Measurements from ENCODE around the gene KANK4. TPM values are rescaled to one million over a fixed set of nuclear protein-coding genes. Genes with fewer than 3 reads are reported as not detected.
"Not testable (repeated sequence)": the region's sequence is repeated elsewhere in the genome, so short reads cannot be mapped to it uniquely, and the experiment has no call there.

The KANK4 gene
- total RNA-seq, 6 experiments from 2014 or later, result not detected

GRCh38 chr1:62224182-62224581, 95.1 kb downstream of the KANK4 start:
- no peaks in the 10 kb centered on the region; the same call in 1 of the 2 replicates for H3K4me1 Mint-ChIP-seq (ENCODE audit: low read depth)
- TF ChIP-seq CTCF (IDR thresholded peaks at IDR 0.05), result no peak
- DNase-seq, result no peak
- peaks cover 16% of the 10 kb centered on the region for H3K9me3 Mint-ChIP-seq
- H3K27me3 Mint-ChIP-seq (ENCODE audit: insufficient read depth), result no peaks in the 10 kb centered on the region; the same call in 1 of the 2 replicates
- peaks cover 4% of the 10 kb centered on the region; the same call in 1 of the 2 replicates for H3K36me3 Mint-ChIP-seq (ENCODE audit: low read depth)
- H3K4me3 Mint-ChIP-seq, result no peak overlapping the region
- no peak overlapping the region for H3K27ac Mint-ChIP-seq

- no peak overlapping the region for H3K4me3 Mint-ChIP-seq
- H3K36me3 Mint-ChIP-seq (ENCODE audit: low read depth), result no peaks in the 10 kb centered on the region
- H3K4me1 Mint-ChIP-seq (ENCODE audit: low read depth), result no peaks in the 10 kb centered on the region
- H3K9me3 Mint-ChIP-seq, result peaks cover 16% of the 10 kb centered on the region; the same call in 1 of the 2 replicates
- no peak for DNase-seq
- no peak overlapping the region for H3K27ac Mint-ChIP-seq
- TF ChIP-seq CTCF (IDR thresholded peaks at IDR 0.05), result no peak
- H3K27me3 Mint-ChIP-seq (ENCODE audit: insufficient read depth), result no peaks in the 10 kb centered on the region; the same call in 1 of the 2 replicates
Measured at GRCh38 chr1:62222321-62222720, 96.9 kb downstream of the KANK4 start.

DNA sequence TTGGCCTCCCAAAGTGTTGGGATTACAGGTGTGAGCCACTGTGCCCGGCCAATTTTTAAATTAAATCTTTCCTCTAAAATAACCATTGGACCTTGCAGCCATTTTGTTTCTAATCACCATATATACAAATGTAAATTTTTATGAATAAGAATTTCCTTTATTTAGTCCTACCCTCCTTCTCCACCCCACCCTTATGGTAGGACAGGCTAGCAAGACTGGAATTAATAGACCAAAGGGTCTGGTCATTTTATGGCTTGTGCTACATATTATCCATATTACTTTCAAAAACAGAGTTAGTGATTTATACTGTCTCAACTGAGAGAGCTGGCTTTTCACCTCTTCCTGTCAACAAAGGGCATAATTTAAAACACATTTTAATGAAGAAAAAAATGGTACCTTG, 98.1 kb downstream of the KANK4 start:
- H3K4me1 Mint-ChIP-seq (ENCODE audit: low read depth), result no peaks in the 10 kb centered on the region
- peaks cover 14% of the 10 kb centered on the region; the same call in 1 of the 2 replicates for H3K9me3 Mint-ChIP-seq
- no peak overlapping the region for H3K4me3 Mint-ChIP-seq
- TF ChIP-seq CTCF (IDR thresholded peaks at IDR 0.05), result no peak
- H3K27me3 Mint-ChIP-seq (ENCODE audit: insufficient read depth), result no peaks in the 10 kb centered on the region
- H3K27ac Mint-ChIP-seq, result no peak overlapping the region
- DNase-seq, result no peak
- H3K36me3 Mint-ChIP-seq (ENCODE audit: low read depth), result no peaks in the 10 kb centered on the region

DNA sequence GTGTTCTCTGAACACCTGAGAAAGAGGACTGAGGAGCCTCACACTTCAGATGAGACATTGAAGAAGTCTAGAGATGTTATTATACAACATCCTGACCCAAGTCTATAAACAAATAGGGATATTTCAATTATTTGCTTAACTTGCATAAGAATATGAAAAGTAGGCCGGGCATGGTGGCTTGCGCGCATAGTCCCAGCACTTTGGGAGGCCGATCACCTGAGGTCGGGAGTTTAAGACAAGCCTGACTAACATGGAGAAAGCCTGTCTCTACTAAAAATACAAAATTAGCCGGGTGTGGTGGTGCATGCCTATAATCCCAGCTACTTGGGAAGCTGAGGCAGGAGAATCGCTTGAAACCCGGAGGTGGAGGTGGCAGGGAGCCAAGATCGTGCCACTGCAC, 98.8 kb downstream of the KANK4 start:
- H3K36me3 Mint-ChIP-seq (ENCODE audit: low read depth), result not testable (repeated sequence)

DNA sequence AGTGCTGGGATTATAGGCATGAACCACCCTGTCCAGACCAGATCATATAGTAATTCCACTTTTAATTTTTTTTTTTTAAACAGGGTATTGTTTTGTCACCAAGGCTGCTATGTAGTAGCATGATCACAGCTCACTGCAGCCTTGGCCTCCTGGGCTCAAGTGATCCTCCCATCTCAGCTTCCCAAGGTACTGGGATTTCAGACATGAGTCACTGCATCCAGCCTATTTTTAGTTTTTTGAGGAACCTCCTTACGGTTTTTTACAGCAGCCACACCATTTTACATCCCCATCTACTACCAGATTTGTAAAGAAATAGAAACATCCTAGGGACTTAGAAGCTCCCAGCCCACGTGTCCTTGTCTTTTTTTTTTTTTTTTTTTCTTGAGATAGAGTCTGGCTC, 100.6 kb downstream of the KANK4 start:
- no peak for DNase-seq
- Mint-ChIP-seq H3K4me1 (ENCODE audit: low read depth) (no peaks in the 10 kb centered on the region), H3K4me3 (no peak overlapping the region), H3K27ac (no peak overlapping the region), H3K36me3 (ENCODE audit: low read depth) (no peaks in the 10 kb centered on the region), H3K27me3 (ENCODE audit: insufficient read depth) (no peaks in the 10 kb centered on the region), H3K9me3 (peaks cover 22% of the 10 kb centered on the region; the same call in 1 of the 2 replicates)
- TF ChIP-seq CTCF (IDR thresholded peaks at IDR 0.05), result no peak

More for the DNA sequence above, 98.8 kb downstream of the KANK4 start:
- H3K27ac Mint-ChIP-seq; H3K4me3 Mint-ChIP-seq; DNase-seq; H3K4me1 Mint-ChIP-seq (ENCODE audit: low read depth); H3K27me3 Mint-ChIP-seq (ENCODE audit: insufficient read depth): not testable (repeated sequence)
- H3K9me3 Mint-ChIP-seq, result peaks cover 14% of the 10 kb centered on the region; the same call in 1 of the 2 replicates

DNA sequence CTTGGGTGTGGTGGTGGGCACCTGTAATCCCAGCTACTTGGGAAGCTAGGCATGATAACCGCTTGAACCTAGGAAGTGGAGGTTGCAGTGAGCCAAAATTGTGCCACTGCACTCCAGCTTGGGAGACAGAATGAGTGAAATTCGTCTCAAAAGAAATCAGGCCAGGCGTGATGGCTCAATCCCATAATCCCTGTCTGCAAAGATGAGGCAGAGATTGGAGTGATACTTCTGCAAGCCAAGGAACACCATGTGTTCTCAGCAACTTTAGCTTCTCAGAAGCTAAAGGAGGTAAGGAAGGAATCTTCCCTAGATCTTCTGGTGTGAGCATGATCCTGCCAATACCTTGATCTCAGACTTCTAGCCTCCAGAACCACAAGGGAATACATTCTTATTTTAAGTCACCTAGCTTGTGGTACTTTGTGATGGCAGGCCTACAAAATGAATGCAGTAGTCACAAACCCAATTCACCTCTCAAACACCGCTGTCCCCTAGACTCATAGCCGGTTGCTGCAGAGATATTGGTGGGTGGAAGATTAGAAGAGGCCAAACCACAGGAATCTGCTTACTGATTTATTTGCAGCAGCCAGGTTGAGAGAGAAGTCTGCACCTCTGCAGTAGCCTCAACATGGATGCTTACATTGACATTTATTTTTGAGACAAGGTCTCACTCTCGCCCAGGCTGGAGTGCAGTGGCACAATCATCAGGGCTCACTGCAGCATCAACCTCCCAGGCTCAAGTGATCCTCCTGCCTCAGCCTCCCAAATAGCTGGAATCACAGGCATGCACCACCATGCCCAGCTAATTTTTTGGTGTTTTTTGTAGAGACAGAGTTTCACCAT, 105.9 kb downstream of the KANK4 start:
- no peak overlapping the region for H3K27ac Mint-ChIP-seq
- H3K4me1 Mint-ChIP-seq (ENCODE audit: low read depth), result peaks cover 9% of the 10 kb centered on the region; the same call in 1 of the 2 replicates
- no peaks in the 10 kb centered on the region for H3K27me3 Mint-ChIP-seq (ENCODE audit: insufficient read depth)
- TF ChIP-seq CTCF (IDR thresholded peaks at IDR 0.05), result no peak
- peaks cover 6% of the 10 kb centered on the region for H3K36me3 Mint-ChIP-seq (ENCODE audit: low read depth)
- H3K9me3 Mint-ChIP-seq, result peaks cover 47% of the 10 kb centered on the region
- no peak overlapping the region for H3K4me3 Mint-ChIP-seq
- DNase-seq, result no peak
